WTC11 (cell line): ENCODE measurements around the gene FBXL13. TPM values are rescaled to one million over a fixed set of nuclear protein-coding genes. Genes with fewer than 3 reads are reported as not detected.

ENCODE experiments used
- ATAC-seq: fragments of 200-7000 bp; cut with Tn5 transposase; 2 replicates; pipeline ENCODE4 v1.10.0; 2021; ENCODE audit warnings: mild to moderate bottlenecking, moderate library complexity
- CTCF ChIA-PET: fragments of 300-600 bp; sonication (Branson Sonifier 250); formaldehyde crosslinking; loops from one replicate; lab custom pipeline; 2021; ENCODE audit warnings: antibody characterized with exemption; lab: Charles Lee
- POLR2A ChIA-PET: fragments of 350-600 bp; sonication (Branson Sonifier 250); formaldehyde crosslinking; loops from one replicate; lab custom pipeline; 2021; ENCODE audit warnings: antibody characterized with exemption; lab: Charles Lee
- DNase-seq: peaks from one replicate; pipeline ENCODE4 v3.0.0; 2021; ENCODE audit warnings: low spot score
- H3K27ac Mint-ChIP-seq: 2 replicates; pipeline ENCODE4 v1.8.0; 2021; ENCODE audit warnings: mixed read lengths
- H3K27me3 Mint-ChIP-seq: 2 replicates; pipeline ENCODE4 v1.8.0; 2021; ENCODE audit warnings: low read depth, mild to moderate bottlenecking, moderate library complexity, mixed read lengths
- H3K36me3 Mint-ChIP-seq: 2 replicates; pipeline ENCODE4 v1.8.0; 2021; ENCODE audit warnings: mixed read lengths
- H3K4me1 Mint-ChIP-seq: 2 replicates; pipeline ENCODE4 v1.8.0; 2022; ENCODE audit warnings: mixed read lengths
- H3K4me3 Mint-ChIP-seq: 2 replicates; pipeline ENCODE4 v1.8.0; 2021; ENCODE audit warnings: mild to moderate bottlenecking, moderate library complexity, mixed read lengths
- H3K9me3 Mint-ChIP-seq: 2 replicates; pipeline ENCODE4 v1.8.0; 2021; ENCODE audit warnings: mixed read lengths
- CREM ChIP-seq: sonication (generic); formaldehyde crosslinking; IDR thresholded peaks from 2 replicates; pipeline ENCODE4 v1.8.1; 2022; ENCODE audit warnings: mild to moderate bottlenecking, missing genetic modification reagents, moderate library complexity
- FOXK1 ChIP-seq: sonication (generic); formaldehyde crosslinking; IDR thresholded peaks from 2 replicates; pipeline ENCODE4 v1.8.0; 2022; ENCODE audit warnings: mild to moderate bottlenecking, moderate library complexity, missing genetic modification reagents
- GABPB1 ChIP-seq: sonication (generic); formaldehyde crosslinking; IDR thresholded peaks from 2 replicates; pipeline ENCODE4 v1.8.1; 2023; ENCODE audit warnings: mild to moderate bottlenecking, missing genetic modification reagents
- GRHL2 ChIP-seq: fragments of 250-450 bp; sonication (Bioruptor Pico); IDR thresholded peaks from 2 replicates; pipeline ENCODE4 v1.8.0; 2022; ENCODE audit warnings: mild to moderate bottlenecking, moderate library complexity; ENCODE audit not compliant: insufficient replicate concordance, severe bottlenecking
- IRF2 ChIP-seq: sonication (generic); formaldehyde crosslinking; IDR thresholded peaks from 2 replicates; pipeline ENCODE4 v1.8.0; 2022; ENCODE audit warnings: low read depth, missing genetic modification reagents, borderline replicate concordance
- MYBL2 ChIP-seq: sonication (generic); formaldehyde crosslinking; IDR thresholded peaks from 2 replicates; pipeline ENCODE4 v1.8.1; 2023; ENCODE audit warnings: mild to moderate bottlenecking, moderate library complexity, missing genetic modification reagents
- NFATC4 ChIP-seq: fragments of 250-450 bp; sonication (Bioruptor Pico); IDR thresholded peaks from 2 replicates; pipeline ENCODE4 v1.9.0; 2021; ENCODE audit warnings: mild to moderate bottlenecking
- NFE2L1 ChIP-seq: sonication (generic); formaldehyde crosslinking; IDR thresholded peaks from 2 replicates; pipeline ENCODE4 v1.8.1; 2023; ENCODE audit warnings: missing genetic modification reagents
- NR2C2 ChIP-seq: sonication (generic); formaldehyde crosslinking; IDR thresholded peaks from 2 replicates; pipeline ENCODE4 v1.8.0; 2022; ENCODE audit warnings: mild to moderate bottlenecking, missing genetic modification reagents
- NR3C1 ChIP-seq: sonication (generic); formaldehyde crosslinking; conservative IDR thresholded peaks from 2 replicates; pipeline ENCODE4 v1.8.1; 2023; ENCODE audit warnings: low read depth, mild to moderate bottlenecking, missing genetic modification reagents
- PRRX2 ChIP-seq: fragments of 250-450 bp; sonication (Bioruptor Pico); IDR thresholded peaks from 2 replicates; pipeline ENCODE4 v1.8.0; 2021; ENCODE audit warnings: mild to moderate bottlenecking
- RELA ChIP-seq: sonication (generic); formaldehyde crosslinking; IDR thresholded peaks from 2 replicates; pipeline ENCODE4 v1.8.1; 2022; ENCODE audit warnings: missing genetic modification reagents, mild to moderate bottlenecking, borderline replicate concordance
- SMAD3 ChIP-seq: sonication (generic); formaldehyde crosslinking; IDR thresholded peaks from 2 replicates; pipeline ENCODE4 v1.8.0; 2022; ENCODE audit warnings: missing genetic modification reagents, mild to moderate bottlenecking, borderline replicate concordance
- TCF7 ChIP-seq: sonication (generic); formaldehyde crosslinking; IDR thresholded peaks from 2 replicates; pipeline ENCODE4 v1.8.0; 2022; ENCODE audit warnings: mild to moderate bottlenecking, low read depth, missing genetic modification reagents, moderate library complexity
- TEAD1 ChIP-seq: sonication (generic); formaldehyde crosslinking; IDR thresholded peaks from 2 replicates; pipeline ENCODE4 v1.8.0; 2022; ENCODE audit warnings: mild to moderate bottlenecking, missing genetic modification reagents
- TP53 ChIP-seq: sonication (generic); formaldehyde crosslinking; IDR thresholded peaks from 2 replicates; pipeline ENCODE4 v1.8.1; 2023; ENCODE audit warnings: mild to moderate bottlenecking, missing genetic modification reagents
- ZBTB21 ChIP-seq: sonication (generic); formaldehyde crosslinking; IDR thresholded peaks from 2 replicates; pipeline ENCODE4 v1.8.1; 2023; ENCODE audit warnings: mild to moderate bottlenecking, missing genetic modification reagents, borderline replicate concordance
- ZNF138 ChIP-seq: sonication (generic); formaldehyde crosslinking; conservative IDR thresholded peaks from 2 replicates; pipeline ENCODE4 v1.8.1; 2022; ENCODE audit warnings: mild to moderate bottlenecking, moderate library complexity, missing genetic modification reagents
- ZNF232 ChIP-seq: sonication (generic); formaldehyde crosslinking; IDR thresholded peaks from 2 replicates; pipeline ENCODE4 v1.8.0; 2022; ENCODE audit warnings: mild to moderate bottlenecking, missing genetic modification reagents
- ZNF317 ChIP-seq: sonication (generic); formaldehyde crosslinking; IDR thresholded peaks from 2 replicates; pipeline ENCODE4 v1.8.1; 2023; ENCODE audit warnings: low read depth, mild to moderate bottlenecking, moderate library complexity, missing genetic modification reagents, borderline replicate concordance
- ZNF396 ChIP-seq: fragments of 250-450 bp; sonication (Bioruptor Pico); IDR thresholded peaks from 2 replicates; pipeline ENCODE4 v1.8.0; 2021; ENCODE audit warnings: mild to moderate bottlenecking, moderate library complexity, borderline replicate concordance
- ZNF423 ChIP-seq: fragments of 250-450 bp; sonication (Bioruptor Pico); IDR thresholded peaks from 2 replicates; pipeline ENCODE4 v2.1.2; 2022; ENCODE audit warnings: mild to moderate bottlenecking, moderate library complexity
- ZNF671 ChIP-seq: fragments of 250-450 bp; sonication (Bioruptor Pico); IDR thresholded peaks from 2 replicates; pipeline ENCODE4 v1.8.0; 2021; ENCODE audit warnings: mild to moderate bottlenecking
- total RNA-seq: library from RNA; stranded (reverse); gene quantifications from 3 replicates; pipeline ENCODE4 v1.2.3, GENCODE V29; 2021
- TF ChIP-seq, protein P1 (sequence below): sonication (generic); formaldehyde crosslinking; IDR thresholded peaks from 2 replicates; pipeline ENCODE4 v1.8.1; 2022; ENCODE audit warnings: low read depth, mild to moderate bottlenecking, moderate library complexity, missing genetic modification reagents, borderline replicate concordance
- TF ChIP-seq, protein P2 (sequence below): fragments of 250-450 bp; sonication (Bioruptor Pico); IDR thresholded peaks from 2 replicates; pipeline ENCODE4 v1.9.0; 2021; ENCODE audit warnings: mild to moderate bottlenecking

The FBXL13 gene
- total RNA-seq, 1 experiment from 2014 or later: 1.7 TPM

DNA sequence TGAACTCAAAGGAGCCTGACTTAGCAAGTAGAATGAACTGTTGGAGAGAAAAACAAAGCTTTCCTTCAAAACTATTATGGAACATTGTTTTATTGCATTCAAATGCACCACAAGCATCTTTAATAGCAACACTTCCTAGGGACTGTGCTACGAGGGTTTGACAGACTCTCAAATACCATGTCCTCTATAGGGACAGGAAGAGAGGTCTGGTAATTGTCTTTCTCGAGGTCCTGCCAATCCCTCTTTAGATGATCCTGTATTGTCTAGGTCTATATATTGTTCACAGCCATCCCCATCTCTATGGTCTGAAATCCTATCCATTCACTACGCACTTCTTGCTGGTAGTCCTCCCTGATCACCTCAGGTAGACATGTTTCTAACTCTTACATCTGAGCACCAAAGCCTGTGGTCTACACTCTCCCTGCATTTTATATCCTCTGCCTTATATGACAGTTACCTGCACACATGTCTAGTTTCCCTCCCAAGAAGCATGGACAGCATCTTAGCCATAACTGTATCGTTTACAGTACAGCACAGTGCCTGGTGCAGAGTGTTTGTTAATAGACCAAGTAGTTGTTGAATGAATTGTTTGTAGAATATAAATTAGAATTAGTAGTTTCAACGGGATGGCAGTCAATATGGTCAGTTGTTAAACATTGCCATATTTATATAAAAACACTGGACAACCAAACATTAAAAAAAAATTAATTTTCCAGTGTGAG, 183.5 kb downstream of the FBXL13 start:
- H3K36me3 Mint-ChIP-seq: no peaks in the 10 kb centered on the region
- CTCF ChIA-PET: no interaction called here
- H3K4me3 Mint-ChIP-seq: no peak overlapping the region
- H3K27ac Mint-ChIP-seq: no peak overlapping the region
- POLR2A ChIA-PET: no interaction called here
- no peak for TF ChIP-seq GABPB1 (CRISPR knock-in tag)
- no peak for TF ChIP-seq TCF7 (CRISPR knock-in tag)
- TF ChIP-seq NFE2L1: no peak
- TF ChIP-seq NR2C2 (CRISPR knock-in tag): no peak
- DNase-seq (no peak), ATAC-seq (no peak)
- no peaks in the 10 kb centered on the region for H3K27me3 Mint-ChIP-seq
- no peaks in the 10 kb centered on the region for H3K9me3 Mint-ChIP-seq
- no peaks in the 10 kb centered on the region for H3K4me1 Mint-ChIP-seq

DNA sequence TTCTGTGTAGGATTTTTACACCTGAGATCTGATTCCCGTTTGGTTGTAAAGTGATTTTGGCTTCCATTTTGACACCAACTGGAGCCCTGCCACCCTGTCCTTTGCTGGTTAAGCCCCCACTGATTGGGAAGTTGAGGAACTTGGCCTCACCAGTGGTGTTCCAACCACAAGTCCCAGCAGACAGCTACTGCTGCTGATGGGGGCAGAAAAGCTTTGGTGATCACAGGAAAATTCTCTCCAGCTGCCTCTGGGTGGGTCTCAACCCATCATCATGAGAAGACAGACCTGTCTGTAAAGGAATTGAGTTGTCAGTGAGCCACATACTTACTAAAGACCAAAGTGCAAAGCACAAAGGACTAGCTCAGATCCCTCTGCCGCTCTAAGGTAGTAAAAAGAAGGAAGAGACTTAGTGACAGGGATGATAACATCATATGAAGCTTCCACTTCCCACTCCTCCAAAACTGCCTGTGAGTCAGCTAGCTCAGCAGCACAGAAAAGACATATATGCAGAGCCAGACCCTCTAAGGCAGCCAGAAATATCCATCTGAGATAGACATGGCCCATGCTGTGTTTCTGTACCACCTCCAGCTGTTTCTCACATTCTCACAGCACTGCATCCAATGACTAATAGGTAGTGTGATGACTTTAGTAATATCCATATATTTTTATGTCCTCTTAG, 184.2 kb downstream of the FBXL13 start:
- no peak for TF ChIP-seq ZNF138
- no peak for TF ChIP-seq RELA (CRISPR knock-in tag)
- TF ChIP-seq TEAD1 (CRISPR knock-in tag): no peak
- TF ChIP-seq ZNF396 (CRISPR knock-in tag): no peak
- TF ChIP-seq, protein P1, sequence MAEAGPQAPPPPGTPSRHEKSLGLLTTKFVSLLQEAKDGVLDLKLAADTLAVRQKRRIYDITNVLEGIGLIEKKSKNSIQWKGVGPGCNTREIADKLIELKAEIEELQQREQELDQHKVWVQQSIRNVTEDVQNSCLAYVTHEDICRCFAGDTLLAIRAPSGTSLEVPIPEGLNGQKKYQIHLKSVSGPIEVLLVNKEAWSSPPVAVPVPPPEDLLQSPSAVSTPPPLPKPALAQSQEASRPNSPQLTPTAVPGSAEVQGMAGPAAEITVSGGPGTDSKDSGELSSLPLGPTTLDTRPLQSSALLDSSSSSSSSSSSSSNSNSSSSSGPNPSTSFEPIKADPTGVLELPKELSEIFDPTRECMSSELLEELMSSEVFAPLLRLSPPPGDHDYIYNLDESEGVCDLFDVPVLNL (CRISPR knock-in tag): no peak
- no peak for TF ChIP-seq MYBL2 (CRISPR knock-in tag)
- TF ChIP-seq PRRX2 (CRISPR knock-in tag): no peak
- no peak for TF ChIP-seq IRF2 (CRISPR knock-in tag)
- TF ChIP-seq SMAD3 (CRISPR knock-in tag): no peak
- TF ChIP-seq ZNF232 (CRISPR knock-in tag): no peak
- no peak for TF ChIP-seq CREM (CRISPR knock-in tag)
- TF ChIP-seq, protein P2, sequence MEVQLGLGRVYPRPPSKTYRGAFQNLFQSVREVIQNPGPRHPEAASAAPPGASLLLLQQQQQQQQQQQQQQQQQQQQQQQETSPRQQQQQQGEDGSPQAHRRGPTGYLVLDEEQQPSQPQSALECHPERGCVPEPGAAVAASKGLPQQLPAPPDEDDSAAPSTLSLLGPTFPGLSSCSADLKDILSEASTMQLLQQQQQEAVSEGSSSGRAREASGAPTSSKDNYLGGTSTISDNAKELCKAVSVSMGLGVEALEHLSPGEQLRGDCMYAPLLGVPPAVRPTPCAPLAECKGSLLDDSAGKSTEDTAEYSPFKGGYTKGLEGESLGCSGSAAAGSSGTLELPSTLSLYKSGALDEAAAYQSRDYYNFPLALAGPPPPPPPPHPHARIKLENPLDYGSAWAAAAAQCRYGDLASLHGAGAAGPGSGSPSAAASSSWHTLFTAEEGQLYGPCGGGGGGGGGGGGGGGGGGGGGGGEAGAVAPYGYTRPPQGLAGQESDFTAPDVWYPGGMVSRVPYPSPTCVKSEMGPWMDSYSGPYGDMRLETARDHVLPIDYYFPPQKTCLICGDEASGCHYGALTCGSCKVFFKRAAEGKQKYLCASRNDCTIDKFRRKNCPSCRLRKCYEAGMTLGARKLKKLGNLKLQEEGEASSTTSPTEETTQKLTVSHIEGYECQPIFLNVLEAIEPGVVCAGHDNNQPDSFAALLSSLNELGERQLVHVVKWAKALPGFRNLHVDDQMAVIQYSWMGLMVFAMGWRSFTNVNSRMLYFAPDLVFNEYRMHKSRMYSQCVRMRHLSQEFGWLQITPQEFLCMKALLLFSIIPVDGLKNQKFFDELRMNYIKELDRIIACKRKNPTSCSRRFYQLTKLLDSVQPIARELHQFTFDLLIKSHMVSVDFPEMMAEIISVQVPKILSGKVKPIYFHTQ (CRISPR knock-in tag): no peak
- TF ChIP-seq, all 79 proteins: peak for 0
- no peak overlapping the region for H3K4me3 Mint-ChIP-seq
- POLR2A ChIA-PET: no interaction called here
- H3K27ac Mint-ChIP-seq: no peak overlapping the region
- no peaks in the 10 kb centered on the region for H3K27me3 Mint-ChIP-seq
- H3K4me1 Mint-ChIP-seq: no peaks in the 10 kb centered on the region
- H3K36me3 Mint-ChIP-seq: no peaks in the 10 kb centered on the region
- DNase-seq (no peak), ATAC-seq (no peak)
- CTCF ChIA-PET: no interaction called here
- H3K9me3 Mint-ChIP-seq: 0 out of 2 replicates have a peak, but pooled peaks cover 5% of the 10 kb centered on the region

DNA sequence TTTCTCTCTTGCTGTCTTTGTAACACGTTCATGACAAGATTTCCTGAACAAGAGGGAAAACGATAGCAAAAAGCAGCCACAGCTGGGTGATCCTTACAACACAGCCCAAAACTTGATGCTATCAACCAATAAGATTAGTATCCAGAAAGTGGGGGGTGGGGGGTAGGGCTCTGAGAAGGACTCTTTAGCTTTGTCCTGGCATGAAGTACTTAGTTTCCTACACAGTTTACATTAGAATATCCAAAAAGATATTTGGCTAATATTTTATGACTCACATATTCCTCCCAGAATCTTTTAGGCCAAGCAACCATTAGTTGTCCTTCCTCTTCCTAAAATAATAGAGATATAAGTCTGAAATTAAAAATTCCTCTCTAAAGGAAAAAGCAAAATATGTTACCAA, 184.7 kb downstream of the FBXL13 start:
- Mint-ChIP-seq H3K4me3 (no peak overlapping the region), H3K27me3 (no peaks in the 10 kb centered on the region), H3K4me1 (no peaks in the 10 kb centered on the region), H3K36me3 (no peaks in the 10 kb centered on the region), H3K9me3 (0 out of 2 replicates have a peak, but pooled peaks cover 5% of the 10 kb centered on the region), H3K27ac (no peak overlapping the region)
- CTCF ChIA-PET: no interaction called here
- POLR2A ChIA-PET: no interaction called here
- no peak for ATAC-seq
- no peak for DNase-seq
- no peak for TF ChIP-seq ZNF423 (CRISPR knock-in tag)
- TF ChIP-seq TP53 (CRISPR knock-in tag): no peak
- TF ChIP-seq CREM (CRISPR knock-in tag): no peak
- TF ChIP-seq FOXK1 (CRISPR knock-in tag): no peak
- no peak for TF ChIP-seq GRHL2 (CRISPR knock-in tag)
- TF ChIP-seq ZNF317 (CRISPR knock-in tag): no peak
- TF ChIP-seq, protein P2 (CRISPR knock-in tag): no peak
- TF ChIP-seq ZNF671 (CRISPR knock-in tag): no peak
- TF ChIP-seq NFATC4 (CRISPR knock-in tag): no peak
- no peak for TF ChIP-seq NR3C1 (CRISPR knock-in tag)
- TF ChIP-seq NR2C2 (CRISPR knock-in tag): no peak
- no peak for TF ChIP-seq ZBTB21 (CRISPR knock-in tag)
- no peak for TF ChIP-seq GABPB1 (CRISPR knock-in tag)
